Activated CD4-positive, alpha-beta T cell treated with anti-CD3 and anti-CD28 coated beads for 4 hours (primary cell): Measurements from ENCODE around the gene PHF14.
"Not testable (repeated sequence)": the region's sequence is repeated elsewhere in the genome, so short reads cannot be mapped to it uniquely, and the experiment has no call there.

ENCODE experiments used
- DNase-seq, 2 donors: peaks; one replicate each; pipeline ENCODE4 v3.0.0-alpha.2; 2020

Gene PHF14

GRCh38 chr7:10990748-10991147 is 17.1 kb downstream of the PHF14 start:
- not testable (repeated sequence) for DNase-seq

- DNase-seq: not testable (repeated sequence)
Measured at GRCh38 chr7:10995482-10996166, 22.0 kb downstream of the PHF14 start.

DNA sequence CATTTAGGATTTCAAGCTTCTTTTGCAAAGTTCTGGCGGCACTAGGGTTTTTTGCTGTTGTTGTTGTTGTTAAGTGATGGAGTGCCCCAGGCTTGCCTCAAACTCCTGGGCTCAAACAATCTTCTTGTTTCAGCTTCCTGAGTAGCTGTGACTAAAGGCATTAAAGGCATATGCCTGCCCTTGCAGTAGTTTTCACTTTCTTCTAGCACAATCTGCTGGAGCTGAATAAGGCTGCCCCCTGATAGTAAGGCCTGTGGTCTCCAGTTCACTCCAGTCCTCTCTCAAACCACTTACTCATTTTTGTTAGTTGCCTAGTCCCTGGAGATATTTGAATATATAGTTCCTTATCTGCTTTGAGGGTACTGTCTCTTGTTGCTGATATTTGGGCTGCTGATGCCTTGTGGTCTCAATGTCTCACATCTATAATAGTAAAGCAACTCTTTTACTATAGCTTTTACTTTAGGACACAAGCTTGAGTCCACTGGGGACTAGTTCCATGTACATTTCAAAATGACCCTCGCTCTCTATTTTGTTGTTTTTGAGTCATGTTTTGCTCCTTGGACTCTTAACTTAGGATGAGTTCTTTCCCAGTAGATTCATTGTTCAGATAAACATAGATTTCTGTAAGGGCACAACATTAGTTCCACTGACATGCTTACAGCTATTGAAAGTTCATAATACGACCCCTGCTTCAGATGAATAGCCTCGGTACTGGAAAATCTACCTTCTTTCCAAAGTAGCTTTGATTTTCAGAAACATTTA is 25.5 kb downstream of the PHF14 start:
- no peak for DNase-seq

DNA sequence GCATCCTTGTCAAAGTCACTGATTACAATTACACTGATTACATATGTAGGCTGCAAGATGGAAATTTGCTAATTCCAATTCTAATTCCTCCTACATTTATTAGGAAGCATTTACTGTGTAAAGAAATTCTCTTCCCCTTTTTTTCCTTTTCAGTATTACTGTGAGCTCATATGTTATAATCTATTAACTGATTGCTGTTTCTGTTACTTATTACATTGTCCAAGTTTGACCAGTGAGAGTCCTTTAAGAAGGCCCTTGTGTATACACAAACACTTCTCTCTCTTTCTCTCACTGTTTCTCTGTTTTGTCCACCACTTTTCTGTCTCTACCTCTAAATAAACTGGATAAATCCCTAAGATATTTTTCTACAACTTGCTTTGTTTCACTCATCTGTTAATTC is 31.5 kb downstream of the PHF14 start:
- DNase-seq: no peak

DNA sequence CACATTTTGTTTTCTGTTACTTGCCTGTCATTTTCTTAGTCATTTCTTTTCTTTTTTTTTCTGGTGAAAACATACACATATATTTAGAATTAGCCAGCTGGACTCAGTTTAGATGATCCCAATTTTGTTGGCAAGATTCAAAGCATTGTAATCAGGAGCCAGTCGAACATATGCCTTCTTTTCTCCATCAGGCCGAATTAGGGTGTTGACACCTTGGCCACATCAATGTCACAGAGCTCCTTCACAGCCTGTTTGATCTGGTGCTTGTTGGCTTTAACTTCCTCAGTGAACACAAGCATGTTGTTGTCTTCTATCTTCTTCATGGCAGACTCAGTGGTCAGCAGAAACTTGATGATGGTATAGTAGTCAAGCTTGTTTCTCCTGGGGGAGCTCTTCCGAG is 32.6 kb downstream of the PHF14 start:
- DNase-seq: no peak

DNA sequence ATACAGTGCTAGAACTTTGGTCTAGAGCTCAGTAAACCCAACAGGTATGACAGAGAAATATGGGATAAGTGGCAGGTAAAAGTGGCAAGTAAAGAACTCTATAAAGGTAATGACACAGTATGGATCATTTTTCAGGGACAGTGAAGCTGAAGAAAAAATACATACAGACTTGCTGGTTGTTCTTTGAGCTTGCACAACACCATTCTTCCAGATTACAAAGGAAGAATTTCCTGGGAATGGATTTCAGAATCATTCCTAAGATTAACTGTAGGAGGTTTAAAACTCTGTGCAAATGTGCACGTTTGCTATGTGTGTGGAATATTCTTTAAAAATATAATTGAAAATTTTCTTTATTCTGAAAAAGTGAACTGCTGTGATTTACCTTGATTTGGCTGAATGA is 36.0 kb downstream of the PHF14 start:
- DNase-seq: no peak

DNA sequence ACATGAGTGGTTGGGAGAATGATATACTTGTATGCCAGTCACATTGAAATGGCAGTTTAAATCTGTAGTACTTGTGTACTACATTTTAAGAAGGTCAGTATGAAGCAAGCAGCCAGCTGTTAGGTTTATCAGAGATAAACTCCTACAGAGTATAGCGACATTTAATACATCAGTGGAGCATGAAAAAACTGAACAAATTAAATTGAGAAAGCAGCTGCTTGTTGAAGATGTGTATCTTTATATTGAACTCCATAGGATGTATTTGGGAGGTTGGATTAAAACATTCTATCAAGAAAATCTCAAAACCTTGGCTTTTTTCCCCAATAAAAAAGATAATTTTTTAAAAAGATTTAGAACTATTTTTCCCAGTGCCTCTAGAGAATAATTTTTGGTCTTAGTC is 47.8 kb downstream of the PHF14 start:
- no peak for DNase-seq

- DNase-seq: no peak
Measured at GRCh38 chr7:11026452-11027359, 53.0 kb downstream of the PHF14 start.

DNA sequence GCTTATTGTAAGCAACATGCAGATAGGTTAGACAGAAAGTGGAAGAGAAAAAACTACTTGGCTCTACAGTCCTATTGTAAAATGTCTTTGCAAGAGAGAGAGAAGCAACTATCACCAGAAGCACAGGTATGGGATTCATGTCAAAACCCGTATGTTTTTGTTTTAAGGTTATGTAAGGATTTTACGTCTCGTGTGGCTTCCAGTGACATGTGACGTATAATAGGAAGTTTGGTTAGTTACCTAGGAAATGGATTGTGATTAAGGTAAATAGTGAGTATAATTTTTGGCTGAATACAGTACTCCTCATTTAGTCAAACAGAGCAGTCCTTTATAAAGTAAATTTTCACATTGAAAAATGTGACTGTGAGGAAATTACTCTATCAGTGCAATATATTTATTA is 62.0 kb downstream of the PHF14 start:
- DNase-seq: no peak

DNA sequence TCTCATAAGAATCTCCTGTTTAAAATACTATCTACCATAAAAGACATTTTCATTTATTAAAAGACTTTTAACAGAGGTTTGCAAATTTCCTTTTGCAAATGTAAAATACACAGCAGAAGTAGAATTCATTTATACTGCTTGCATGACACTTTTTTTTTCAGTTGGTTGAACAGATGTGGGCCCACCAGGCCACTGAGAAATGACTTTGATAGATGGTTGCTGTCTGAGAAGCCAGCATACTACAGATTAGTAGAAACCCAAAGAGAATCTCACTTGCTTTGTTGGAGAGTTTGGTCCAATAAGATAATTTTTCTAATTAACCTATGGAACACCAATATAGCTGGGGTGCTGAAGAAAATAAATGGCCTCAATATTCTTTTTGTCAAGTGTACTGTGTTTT is 66.3 kb downstream of the PHF14 start:
- DNase-seq: no peak

GRCh38 chr7:11054033-11054432 is 80.4 kb downstream of the PHF14 start:
- DNase-seq: no peak

GRCh38 chr7:11060893-11061292 is 87.2 kb downstream of the PHF14 start:
- DNase-seq: no peak

DNA sequence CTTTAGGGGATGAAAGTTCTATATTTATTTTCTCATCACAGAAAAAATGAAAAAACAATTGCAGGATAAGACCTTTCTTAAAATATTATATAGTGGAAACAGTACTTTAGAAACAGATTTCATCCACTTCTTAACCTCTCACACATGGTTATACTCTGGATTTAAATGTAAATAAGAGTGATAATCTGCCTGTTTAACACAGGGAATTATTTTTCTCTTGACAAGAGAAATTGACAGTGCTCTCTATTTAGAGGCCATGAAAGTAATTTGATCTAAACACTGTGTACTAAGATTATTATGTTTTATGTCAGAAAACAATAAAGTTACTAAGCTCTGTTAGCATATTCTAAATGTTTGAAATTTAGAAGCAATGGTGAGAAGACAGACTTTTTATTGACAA is 88.4 kb downstream of the PHF14 start:
- DNase-seq: no peak

GRCh38 chr7:11069591-11069990 is 95.9 kb downstream of the PHF14 start:
- DNase-seq: no peak

GRCh38 chr7:11077816-11078215 is 104.1 kb downstream of the PHF14 start:
- DNase-seq: no peak

DNA sequence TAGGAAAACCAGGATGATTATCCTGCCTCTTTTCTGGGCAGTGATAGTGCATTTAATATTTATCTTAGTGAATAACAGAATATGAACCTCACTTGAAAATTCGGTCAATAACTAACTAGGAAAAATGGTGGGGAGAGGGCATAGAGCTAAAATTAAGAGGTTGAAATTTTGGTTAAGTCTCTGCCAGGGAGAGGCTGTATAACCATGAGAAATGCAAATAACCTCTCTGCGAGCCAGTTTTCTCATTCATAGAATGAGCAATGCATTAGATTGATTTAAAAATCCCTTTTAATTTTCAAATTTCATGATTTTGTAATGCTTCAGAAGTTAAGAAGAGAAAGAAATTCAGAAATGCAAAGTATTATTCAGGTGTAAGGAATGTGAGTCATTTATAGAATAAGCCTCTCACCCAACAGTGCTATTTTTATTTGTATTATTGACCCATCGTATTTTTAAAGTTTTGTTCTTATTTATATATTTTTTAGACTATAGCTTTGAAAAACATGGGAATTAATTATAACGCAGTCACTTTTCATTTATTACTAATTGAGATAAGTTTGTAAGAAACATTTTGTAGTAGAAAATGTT is 104.7 kb downstream of the PHF14 start:
- DNase-seq: no peak

DNA sequence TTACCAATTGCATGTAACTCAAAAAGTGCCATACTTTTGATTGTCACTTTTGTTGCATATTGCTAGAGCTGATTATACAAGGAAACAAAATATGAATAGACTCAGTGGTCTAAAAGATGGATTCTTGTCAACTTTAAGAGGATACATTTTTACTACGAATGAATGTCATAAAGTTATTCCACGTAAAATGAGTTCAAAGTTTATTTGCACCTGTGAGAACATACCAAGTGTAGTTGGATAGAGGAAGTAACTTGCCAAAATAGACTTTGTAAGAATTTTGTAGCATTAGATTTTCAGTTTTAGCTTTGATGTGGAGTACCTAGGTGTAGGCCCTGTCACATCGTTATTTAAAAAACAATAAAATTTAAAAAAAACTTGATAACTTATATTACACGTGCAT is 106.2 kb downstream of the PHF14 start:
- DNase-seq: no peak

- no peak for DNase-seq
Measured at GRCh38 chr7:11082121-11082520, 108.4 kb downstream of the PHF14 start.

GRCh38 chr7:11082552-11083213 is 109.0 kb downstream of the PHF14 start:
- no peak for DNase-seq

DNA sequence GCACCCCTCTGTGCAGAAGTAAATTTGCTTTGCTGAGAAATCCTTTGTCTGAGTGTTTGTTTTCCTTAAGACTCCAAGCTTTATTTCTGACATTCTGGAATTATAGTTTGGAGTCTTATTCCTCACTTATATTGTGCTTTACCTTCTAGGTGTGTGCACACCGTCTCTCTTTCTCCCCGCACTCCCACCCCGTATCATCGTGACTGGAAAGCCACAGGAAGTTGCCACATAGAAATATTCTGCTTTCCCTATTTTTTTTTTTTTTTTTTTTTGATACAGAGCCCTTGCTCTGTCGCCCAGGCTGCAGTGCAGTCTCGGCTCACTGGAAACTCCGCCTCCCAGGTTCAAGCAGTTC is 109.5 kb downstream of the PHF14 start:
- DNase-seq: no peak

GRCh38 chr7:11104578-11104977 is 130.9 kb downstream of the PHF14 start:
- DNase-seq: no peak

- DNase-seq: no peak
Measured at GRCh38 chr7:11109659-11110058, 136.0 kb downstream of the PHF14 start.
